Right lobe of liver (tissue), 4 donors: ENCODE data around the gene TRIM60.

ENCODE experiments used
- CTCF ChIP-seq, 4 donors: fragments of 200-600 bp in 3 of 4; fragments of 450-650 bp in 1 of 4; IDR thresholded peaks; one replicate each; pipeline versions ENCODE4 v1.5.1 to v1.8.0; 2016 to 2022; ENCODE audit warnings: antibody characterized with exemption in 4 of 4, mild to moderate bottlenecking in 2 of 4
- POLR2A ChIP-seq: fragments of 450-650 bp; IDR thresholded peaks from one replicate; pipeline ENCODE4 v1.6.1; 2017; ENCODE audit warnings: antibody characterized with exemption, mild to moderate bottlenecking
- donor health status: DM: no; HTN: no; CAD: no.
- donor health status: DM: no; HTN: no; CAD: no.
- donor health status: DM: no; HTN: yes; CAD: no.

GRCh38 chr4:165085946-165086345 lies 54.1 kb downstream of the TRIM60 start:
- TF ChIP-seq POLR2A (no peak), CTCF (IDR thresholded peaks at IDR 0.05) (no peak)
